A673 (cell line): ENCODE measurements around the gene LRRC51. TPM values are rescaled to one million over a fixed set of nuclear protein-coding genes. Genes with fewer than 3 reads are reported as not detected.
A peak's percentile ranks its signal among the peaks of the same experiment; 100 is the strongest.

Experiments used
- BruUV-seq: library from RNA; stranded (reverse); fragments of 400-500 nt; replicated peaks from 2 replicates; lab custom pipeline; 2021; lab: Mats Ljungman, UMichigan
- CTCF ChIA-PET: fragments of 300-600 bp; sonication (Branson Sonifier 250); formaldehyde crosslinking; loops from one replicate; lab custom pipeline; 2022; ENCODE audit warnings: antibody characterized with exemption; lab: Charles Lee
- POLR2A ChIA-PET: fragments of 300-600 bp; sonication (Branson Sonifier 250); formaldehyde crosslinking; loops from one replicate; lab custom pipeline; 2022; ENCODE audit warnings: antibody characterized with exemption; ENCODE audit not compliant: low non-redundant PET; lab: Charles Lee
- DNase-seq: peaks from one replicate; pipeline ENCODE4 v3.0.0-alpha.2; 2015; ENCODE audit warnings: low spot score
- H3K27ac ChIP-seq: fragments of 200-600 bp; sonication (generic); 2 replicates; pipeline ENCODE4 v1.5.1; 2016; ENCODE audit warnings: mixed run types, low read depth, mild to moderate bottlenecking, mixed read lengths, antibody characterized with exemption, low read length; ENCODE audit not compliant: poor library complexity, severe bottlenecking
- H3K27me3 ChIP-seq: fragments of 200-600 bp; sonication (generic); replicated peaks from 2 replicates; pipeline ENCODE4 v1.6.1; 2017; ENCODE audit warnings: mixed run types, low read depth, mild to moderate bottlenecking, mixed read lengths, antibody characterized with exemption, low read length; ENCODE audit not compliant: insufficient read depth, poor library complexity
- H3K36me3 ChIP-seq: fragments of 200-600 bp; sonication (generic); 2 replicates; pipeline ENCODE4 v1.6.1; 2016; ENCODE audit warnings: mixed run types, mild to moderate bottlenecking, mixed read lengths, antibody characterized with exemption, low read length; ENCODE audit not compliant: insufficient read depth, poor library complexity, severe bottlenecking
- H3K4me1 ChIP-seq: fragments of 200-600 bp; sonication (generic); 2 replicates; pipeline ENCODE4 v1.6.1; 2017; ENCODE audit warnings: mixed run types, mild to moderate bottlenecking, mixed read lengths, antibody characterized with exemption, low read length; ENCODE audit not compliant: insufficient read depth, poor library complexity, severe bottlenecking
- H3K4me3 ChIP-seq: fragments of 200-600 bp; sonication (generic); 2 replicates; pipeline ENCODE4 v1.5.1; 2016; ENCODE audit warnings: low read depth, mixed run types, mild to moderate bottlenecking, mixed read lengths, low read length; ENCODE audit not compliant: poor library complexity, severe bottlenecking
- H3K9me3 ChIP-seq: fragments of 200-600 bp; sonication (generic); 2 replicates; pipeline ENCODE4 v1.6.1; 2016; ENCODE audit warnings: mixed run types, low read depth, mild to moderate bottlenecking, mixed read lengths, antibody characterized with exemption, low read length; ENCODE audit not compliant: poor library complexity, severe bottlenecking
- EZH2 ChIP-seq: fragments of 200-600 bp; sonication (generic); IDR thresholded peaks from 2 replicates; pipeline ENCODE4 v1.6.1; 2017; ENCODE audit warnings: borderline replicate concordance, low read depth, mild to moderate bottlenecking, mixed read lengths, antibody characterized with exemption, low read length; ENCODE audit not compliant: poor library complexity, severe bottlenecking
- intact Hi-C: fragments of 100-400 bp; cut with micrococcal nuclease; formaldehyde crosslinking; loops from one replicate; pipeline ENCODE4 v1.10.0; 2022; ENCODE audit not compliant: unreplicated experiment
- total RNA-seq: library from RNA; stranded (reverse); gene quantifications from 2 replicates; pipeline ENCODE4 v1.2.3, GENCODE V29; 2021
- TF ChIP-seq, protein P1 (sequence below): fragments of 300-800, 200-600 bp; sonication (generic); conservative IDR thresholded peaks from 2 replicates; pipeline ENCODE4 v1.5.1; 2017; ENCODE audit warnings: low read depth, mild to moderate bottlenecking, antibody characterized with exemption, low read length, moderate library complexity, mixed read lengths

The LRRC51 gene
- total RNA-seq, 1 experiment from 2014 or later: 13.9 TPM

DNA sequence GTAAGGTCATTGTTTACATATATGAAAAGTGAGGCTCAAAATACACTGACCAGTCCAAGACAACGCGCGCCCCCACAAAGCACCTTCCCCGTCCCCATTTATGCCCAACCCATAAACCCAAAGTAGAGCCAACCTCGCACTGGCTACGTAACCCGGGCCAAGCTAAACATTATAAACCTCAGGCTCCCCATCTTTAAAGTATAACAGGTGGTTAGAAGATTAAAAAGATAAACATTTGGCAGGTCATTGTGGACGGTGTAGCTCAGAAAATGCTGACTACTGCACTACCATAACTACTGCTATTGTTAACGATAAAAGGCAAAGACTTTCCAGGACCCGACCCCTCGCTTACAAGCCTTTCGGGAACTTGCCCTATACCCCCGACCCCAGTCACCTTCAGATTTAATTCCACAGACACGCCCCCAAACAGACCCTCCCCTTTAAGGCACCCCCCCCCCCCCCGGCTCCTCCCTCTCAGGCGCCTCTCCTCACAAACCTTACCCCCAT, 778 bp upstream of the LRRC51 start:
- ChIA-PET CTCF (no interaction called here), POLR2A (interaction anchor here (0.5 to 0.7 kb wide), 3 partner anchors 33 to 64 kb away, joined by 4 to 5 read pairs (median 4); partner anchors contain the start of gene ANAPC15)
- H3K27ac ChIP-seq: peak overlapping the region; percentile 86
- intact Hi-C loops: loop anchor here (1.0 to 2.0 kb wide), 3 partner anchors 23 to 39 kb away; partner anchors contain the start of genes ANAPC15 and LAMTOR1
- H3K4me1 ChIP-seq: peaks cover 19% of the 10 kb centered on the region
- peaks cover 5% of the 10 kb centered on the region for H3K36me3 ChIP-seq
- no TSS peak for BruUV-seq
- H3K9me3 ChIP-seq: no peaks in the 10 kb centered on the region
- DNase-seq: no peak
- H3K4me3 ChIP-seq: peak overlapping the region; percentile 72
- no peaks in the 10 kb centered on the region for H3K27me3 ChIP-seq
- no peak for TF ChIP-seq EZH2
- TF ChIP-seq, protein P1, sequence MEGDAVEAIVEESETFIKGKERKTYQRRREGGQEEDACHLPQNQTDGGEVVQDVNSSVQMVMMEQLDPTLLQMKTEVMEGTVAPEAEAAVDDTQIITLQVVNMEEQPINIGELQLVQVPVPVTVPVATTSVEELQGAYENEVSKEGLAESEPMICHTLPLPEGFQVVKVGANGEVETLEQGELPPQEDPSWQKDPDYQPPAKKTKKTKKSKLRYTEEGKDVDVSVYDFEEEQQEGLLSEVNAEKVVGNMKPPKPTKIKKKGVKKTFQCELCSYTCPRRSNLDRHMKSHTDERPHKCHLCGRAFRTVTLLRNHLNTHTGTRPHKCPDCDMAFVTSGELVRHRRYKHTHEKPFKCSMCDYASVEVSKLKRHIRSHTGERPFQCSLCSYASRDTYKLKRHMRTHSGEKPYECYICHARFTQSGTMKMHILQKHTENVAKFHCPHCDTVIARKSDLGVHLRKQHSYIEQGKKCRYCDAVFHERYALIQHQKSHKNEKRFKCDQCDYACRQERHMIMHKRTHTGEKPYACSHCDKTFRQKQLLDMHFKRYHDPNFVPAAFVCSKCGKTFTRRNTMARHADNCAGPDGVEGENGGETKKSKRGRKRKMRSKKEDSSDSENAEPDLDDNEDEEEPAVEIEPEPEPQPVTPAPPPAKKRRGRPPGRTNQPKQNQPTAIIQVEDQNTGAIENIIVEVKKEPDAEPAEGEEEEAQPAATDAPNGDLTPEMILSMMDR: no peak

DNA sequence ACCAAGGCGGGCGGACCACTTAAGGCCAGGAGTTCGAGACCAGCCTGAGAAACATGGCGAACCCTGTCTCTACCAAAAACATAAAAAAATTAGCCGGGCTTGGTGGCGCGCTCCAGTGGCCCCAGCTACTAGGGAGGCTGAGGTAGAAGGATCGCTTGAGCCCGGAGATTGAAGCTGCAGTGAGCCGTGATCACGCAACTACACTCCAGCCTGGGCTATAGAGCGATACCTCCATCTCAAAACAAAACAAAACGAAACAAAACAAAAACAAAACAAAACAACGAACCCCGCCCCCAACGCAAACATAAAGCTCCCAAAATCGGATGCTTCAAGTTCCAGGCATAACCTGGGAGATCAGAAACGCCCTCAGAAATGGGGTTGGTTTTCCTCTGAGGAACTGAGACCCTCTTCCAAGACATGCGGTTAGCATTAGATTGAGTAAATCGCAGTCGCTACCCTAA, 564 bp downstream of the LRRC51 start:
- TF ChIP-seq, protein P1: no peak
- TF ChIP-seq EZH2: no peak
- TSS peak; percentile 75 for BruUV-seq
- DNase-seq: no peak

DNA sequence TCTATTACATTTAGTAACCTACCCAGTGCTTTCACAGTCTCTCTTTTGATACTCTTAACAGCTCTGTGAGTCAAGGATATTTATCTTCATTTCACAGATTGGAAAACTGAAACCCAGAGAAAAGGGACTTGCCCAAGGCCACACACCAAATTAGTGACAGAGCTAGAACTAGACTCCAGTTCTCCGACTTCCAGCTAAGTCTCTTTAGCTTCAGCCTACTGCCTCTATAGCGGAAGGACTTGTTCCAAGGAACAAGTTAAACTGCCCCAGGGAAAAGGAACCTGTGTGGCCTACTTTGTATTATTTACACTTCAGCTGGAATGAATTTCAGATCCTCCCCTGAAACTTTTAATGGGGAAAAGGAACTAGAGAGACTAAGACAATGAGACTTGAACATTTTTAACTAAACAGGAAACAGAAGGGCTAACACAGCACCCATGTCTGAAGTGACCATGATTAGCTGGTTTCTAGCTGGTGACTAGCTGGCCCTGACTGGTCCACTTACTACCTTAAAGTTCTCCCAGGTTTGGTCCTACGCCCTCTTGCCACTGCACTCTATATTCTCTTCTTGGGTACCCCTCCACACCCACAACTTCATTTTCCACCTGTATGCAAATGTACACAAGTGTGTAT, 1.3 kb downstream of the LRRC51 start:
- Histone ChIP-seq H3K4me1 (peaks cover 14% of the 10 kb centered on the region), H3K9me3 (no peaks in the 10 kb centered on the region), H3K27ac (peak overlapping the region; percentile 86), H3K36me3 (no peaks in the 10 kb centered on the region), H3K27me3 (no peaks in the 10 kb centered on the region), H3K4me3 (no peak overlapping the region)
- no peak for DNase-seq
- ChIA-PET POLR2A (no interaction called here), CTCF (interaction anchor here (0.7 to 0.9 kb wide), 2 partner anchors 57 to 349 kb away, joined by 4 to 6 read pairs; no protein-coding TSS in a partner anchor)
- intact Hi-C loops: loop anchor here (2.0 kb wide), 1 partner anchor 41 kb away; no protein-coding TSS in a partner anchor
- TF ChIP-seq EZH2: no peak
- TF ChIP-seq, protein P1: no peak
- BruUV-seq: no TSS peak

More for the DNA sequence above, 564 bp downstream of the LRRC51 start:
- H3K27me3 ChIP-seq: no peaks in the 10 kb centered on the region
- no peaks in the 10 kb centered on the region for H3K9me3 ChIP-seq
- intact Hi-C loops: loop anchor here (2.0 kb wide), 1 partner anchor 40 kb away; no protein-coding TSS in a partner anchor
- POLR2A ChIA-PET: no interaction called here
- H3K36me3 ChIP-seq: no peaks in the 10 kb centered on the region
- H3K4me3 ChIP-seq: peak overlapping the region; percentile 72
- peaks cover 14% of the 10 kb centered on the region for H3K4me1 ChIP-seq
- CTCF ChIA-PET: interaction anchor here (0.9 kb wide), 1 partner anchor 56 kb away, joined by 4 read pairs; no protein-coding TSS in a partner anchor
- H3K27ac ChIP-seq: peak overlapping the region; percentile 86
